Chondrocyte (in vitro differentiated cells): ENCODE data around the gene RGS17. TPM values are rescaled to one million over a fixed set of nuclear protein-coding genes. Genes with fewer than 3 reads are reported as not detected.

Experiments used
- DNase-seq: peaks from one replicate; pipeline ENCODE4 v3.0.0; 2021; ENCODE audit warnings: mixed read lengths, low spot score
- H3K27ac Mint-ChIP-seq: one replicate; pipeline ENCODE4 v1.8.0; 2021; ENCODE audit warnings: mild to moderate bottlenecking, moderate library complexity, mixed read lengths; ENCODE audit not compliant: unreplicated experiment
- H3K27me3 Mint-ChIP-seq: 2 replicates; pipeline ENCODE4 v1.8.0; 2021; ENCODE audit warnings: low read depth, mixed read lengths
- H3K36me3 Mint-ChIP-seq: 2 replicates; pipeline ENCODE4 v1.8.0; 2021; ENCODE audit warnings: low read depth, mixed read lengths
- H3K4me1 Mint-ChIP-seq: 2 replicates; pipeline ENCODE4 v1.8.0; 2021; ENCODE audit warnings: low read depth, mild to moderate bottlenecking, mixed read lengths
- H3K4me3 Mint-ChIP-seq: one replicate; pipeline ENCODE4 v1.8.0; 2021; ENCODE audit warnings: mild to moderate bottlenecking, moderate library complexity, mixed read lengths; ENCODE audit not compliant: unreplicated experiment
- H3K9me3 Mint-ChIP-seq: 2 replicates; pipeline ENCODE4 v1.8.0; 2021; ENCODE audit warnings: low read depth, mixed read lengths
- total RNA-seq: library from RNA; stranded (reverse); gene quantifications from 3 replicates; pipeline ENCODE4 v1.2.1, GENCODE V29; 2021
- TF ChIP-seq, protein P1 (sequence below): fragments of 200-600 bp; sonication (generic); IDR thresholded peaks from 2 replicates; pipeline ENCODE4 v1.5.0; 2021; ENCODE audit warnings: antibody characterized with exemption, mild to moderate bottlenecking, moderate library complexity

The RGS17 gene
- total RNA-seq, 1 donor from 2014 or later, result 1.5 TPM

DNA sequence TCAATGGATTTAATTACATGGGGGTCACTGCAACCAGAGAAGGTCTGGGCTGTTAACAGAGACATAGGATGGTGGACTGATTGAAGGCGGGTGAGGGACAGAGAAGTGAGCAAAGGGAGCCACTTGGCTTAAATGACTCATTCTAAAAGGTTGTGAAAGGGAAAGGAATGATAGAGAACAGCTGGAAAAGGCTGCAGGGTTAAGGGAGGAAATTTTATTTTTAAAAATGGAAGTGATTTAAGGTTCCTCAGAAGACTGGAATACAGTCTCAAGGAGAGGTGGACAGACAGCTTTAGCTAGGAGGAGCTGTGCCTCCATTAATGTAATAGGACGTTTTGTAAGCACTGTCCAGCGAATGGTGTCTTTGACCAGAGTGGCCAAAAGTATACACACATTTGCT, 46.7 kb downstream of the RGS17 start:
- Mint-ChIP-seq H3K9me3 (peaks cover 16% of the 10 kb centered on the region), H3K4me1 (peaks cover 32% of the 10 kb centered on the region), H3K36me3 (peaks cover 6% of the 10 kb centered on the region), H3K27me3 (no peaks in the 10 kb centered on the region), H3K4me3 (no peak overlapping the region), H3K27ac (peak overlapping the region; percentile 5)
- TF ChIP-seq, protein P1, sequence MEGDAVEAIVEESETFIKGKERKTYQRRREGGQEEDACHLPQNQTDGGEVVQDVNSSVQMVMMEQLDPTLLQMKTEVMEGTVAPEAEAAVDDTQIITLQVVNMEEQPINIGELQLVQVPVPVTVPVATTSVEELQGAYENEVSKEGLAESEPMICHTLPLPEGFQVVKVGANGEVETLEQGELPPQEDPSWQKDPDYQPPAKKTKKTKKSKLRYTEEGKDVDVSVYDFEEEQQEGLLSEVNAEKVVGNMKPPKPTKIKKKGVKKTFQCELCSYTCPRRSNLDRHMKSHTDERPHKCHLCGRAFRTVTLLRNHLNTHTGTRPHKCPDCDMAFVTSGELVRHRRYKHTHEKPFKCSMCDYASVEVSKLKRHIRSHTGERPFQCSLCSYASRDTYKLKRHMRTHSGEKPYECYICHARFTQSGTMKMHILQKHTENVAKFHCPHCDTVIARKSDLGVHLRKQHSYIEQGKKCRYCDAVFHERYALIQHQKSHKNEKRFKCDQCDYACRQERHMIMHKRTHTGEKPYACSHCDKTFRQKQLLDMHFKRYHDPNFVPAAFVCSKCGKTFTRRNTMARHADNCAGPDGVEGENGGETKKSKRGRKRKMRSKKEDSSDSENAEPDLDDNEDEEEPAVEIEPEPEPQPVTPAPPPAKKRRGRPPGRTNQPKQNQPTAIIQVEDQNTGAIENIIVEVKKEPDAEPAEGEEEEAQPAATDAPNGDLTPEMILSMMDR, result peak; percentile 43
- DNase-seq, result no peak

DNA sequence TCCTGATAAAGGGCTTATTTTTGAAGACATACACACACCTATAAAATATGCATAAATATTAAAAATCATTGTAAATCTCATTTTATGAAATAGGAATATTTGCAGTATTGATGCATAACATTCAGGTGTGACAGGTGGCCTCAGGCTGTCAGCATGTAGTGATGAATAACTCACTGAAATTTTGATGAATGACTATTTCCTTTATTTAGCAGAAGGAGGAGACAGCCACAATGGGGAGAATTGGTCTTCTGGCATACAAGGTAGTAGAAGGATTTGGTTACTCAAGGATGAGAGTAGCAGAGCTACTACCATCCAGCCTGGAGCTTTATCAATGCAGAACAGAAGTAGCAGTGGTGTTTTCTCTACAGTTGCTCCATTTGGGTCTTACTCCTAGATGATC, 47.2 kb downstream of the RGS17 start:
- DNase-seq, result no peak
- Mint-ChIP-seq H3K4me3 (no peak overlapping the region), H3K27me3 (no peaks in the 10 kb centered on the region), H3K4me1 (peaks cover 31% of the 10 kb centered on the region), H3K27ac (no peak overlapping the region), H3K36me3 (peaks cover 6% of the 10 kb centered on the region), H3K9me3 (peaks cover 16% of the 10 kb centered on the region)
- TF ChIP-seq, protein P1, result no peak

DNA sequence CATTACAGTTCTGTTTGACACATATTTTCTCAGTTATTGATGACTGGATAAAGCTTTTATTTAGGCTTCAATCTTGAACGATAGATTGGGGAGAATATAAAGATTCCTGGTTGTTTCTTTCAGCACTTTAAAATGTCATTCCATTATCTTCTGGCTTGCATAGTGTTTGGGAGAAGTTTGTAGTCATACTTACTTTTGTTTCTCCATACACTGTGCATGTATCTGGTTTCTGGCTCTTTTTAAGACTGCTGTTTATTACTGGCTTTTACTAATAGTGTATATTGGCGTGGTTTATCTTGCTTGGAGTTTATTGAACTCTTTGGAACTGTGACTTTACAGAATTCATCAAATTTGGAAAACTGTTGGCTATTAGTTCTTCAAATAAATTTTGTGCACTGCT, 49.2 kb downstream of the RGS17 start:
- no peaks in the 10 kb centered on the region for H3K27me3 Mint-ChIP-seq
- peaks cover 16% of the 10 kb centered on the region for H3K9me3 Mint-ChIP-seq
- H3K36me3 Mint-ChIP-seq, result peaks cover 6% of the 10 kb centered on the region
- H3K4me3 Mint-ChIP-seq, result no peak overlapping the region
- H3K27ac Mint-ChIP-seq, result no peak overlapping the region
- no peak for DNase-seq
- TF ChIP-seq, protein P1, result no peak
- H3K4me1 Mint-ChIP-seq, result peaks cover 26% of the 10 kb centered on the region

DNA sequence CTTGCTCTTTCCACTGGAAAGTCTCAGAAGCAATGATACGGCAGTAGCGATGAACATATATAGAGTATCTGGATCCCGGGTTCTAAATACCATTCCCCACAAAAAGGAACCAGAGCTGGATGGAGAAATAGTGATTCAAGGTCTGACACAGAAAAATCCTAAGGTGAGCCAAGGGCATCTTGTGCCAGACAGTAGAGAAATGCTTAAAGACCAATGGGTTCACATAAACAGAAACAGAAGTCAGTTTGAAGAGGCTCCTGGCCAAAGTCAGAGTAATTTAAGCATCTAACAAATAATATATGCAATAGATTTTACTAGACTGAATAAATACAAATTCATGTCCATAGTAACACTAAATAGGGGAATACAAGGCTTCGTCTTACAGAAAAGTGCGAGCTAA, 54.7 kb downstream of the RGS17 start:
- no peak overlapping the region for H3K4me3 Mint-ChIP-seq
- H3K36me3 Mint-ChIP-seq, result peaks cover 3% of the 10 kb centered on the region
- H3K4me1 Mint-ChIP-seq, result no peaks in the 10 kb centered on the region
- peaks cover 4% of the 10 kb centered on the region for H3K9me3 Mint-ChIP-seq
- H3K27me3 Mint-ChIP-seq, result no peaks in the 10 kb centered on the region
- no peak for DNase-seq
- H3K27ac Mint-ChIP-seq, result no peak overlapping the region
- TF ChIP-seq, protein P1, result no peak

DNA sequence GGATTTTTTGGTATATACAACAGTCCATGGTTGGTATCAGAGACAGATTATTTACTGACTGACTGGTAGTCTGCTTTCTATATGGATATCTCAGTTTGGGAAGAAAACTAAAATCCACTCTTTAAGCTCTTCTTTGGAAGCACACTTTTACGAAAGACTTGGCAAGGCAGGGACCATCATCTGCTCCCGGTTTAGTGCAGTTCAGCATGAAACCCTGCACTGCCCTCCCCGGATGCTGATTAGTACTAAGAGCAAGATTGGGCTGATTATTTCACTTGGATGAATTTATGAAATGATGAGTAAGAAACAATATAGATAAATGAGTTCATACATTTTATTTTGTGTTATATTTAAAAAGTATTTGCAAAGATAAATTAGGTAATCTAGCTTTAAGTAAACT, 56.3 kb downstream of the RGS17 start:
- H3K4me1 Mint-ChIP-seq, result no peaks in the 10 kb centered on the region
- H3K27ac Mint-ChIP-seq, result no peak overlapping the region
- DNase-seq, result no peak
- no peaks in the 10 kb centered on the region for H3K27me3 Mint-ChIP-seq
- TF ChIP-seq, protein P1, result no peak
- H3K36me3 Mint-ChIP-seq, result no peaks in the 10 kb centered on the region
- H3K9me3 Mint-ChIP-seq, result no peaks in the 10 kb centered on the region
- no peak overlapping the region for H3K4me3 Mint-ChIP-seq
